ENCODE data around the gene CAPN5. TPM values are rescaled to one million over a fixed set of nuclear protein-coding genes. Genes with fewer than 3 reads are reported as not detected.

CAPN5 gene
- total RNA-seq, 1 experiment from 2014 or later: 0.26 TPM

- intact Hi-C loops (cut with micrococcal nuclease): no loop called here
- Mint-ChIP-seq H3K27ac (ENCODE audit: low read depth, unreplicated experiment) (no peak overlapping the region), H3K4me3 (ENCODE audit: unreplicated experiment) (no peak overlapping the region), H3K4me1 (ENCODE audit: insufficient read depth, unreplicated experiment) (no peaks in the 10 kb centered on the region), H3K36me3 (ENCODE audit: insufficient read depth, unreplicated experiment) (no peaks in the 10 kb centered on the region), H3K9me3 (ENCODE audit: unreplicated experiment) (no peaks in the 10 kb centered on the region), H3K27me3 (ENCODE audit: insufficient read depth, unreplicated experiment) (peaks cover 22% of the 10 kb centered on the region)
- ChIA-PET CTCF (interaction anchor here (0.7 to 0.9 kb wide), 3 partner anchors 16 to 233 kb away, joined by 3 read pairs; no protein-coding TSS in a partner anchor), POLR2A (no interaction called here)
- no TSS peak for BruUV-seq (replicated peaks)
- TF ChIP-seq, protein P1, sequence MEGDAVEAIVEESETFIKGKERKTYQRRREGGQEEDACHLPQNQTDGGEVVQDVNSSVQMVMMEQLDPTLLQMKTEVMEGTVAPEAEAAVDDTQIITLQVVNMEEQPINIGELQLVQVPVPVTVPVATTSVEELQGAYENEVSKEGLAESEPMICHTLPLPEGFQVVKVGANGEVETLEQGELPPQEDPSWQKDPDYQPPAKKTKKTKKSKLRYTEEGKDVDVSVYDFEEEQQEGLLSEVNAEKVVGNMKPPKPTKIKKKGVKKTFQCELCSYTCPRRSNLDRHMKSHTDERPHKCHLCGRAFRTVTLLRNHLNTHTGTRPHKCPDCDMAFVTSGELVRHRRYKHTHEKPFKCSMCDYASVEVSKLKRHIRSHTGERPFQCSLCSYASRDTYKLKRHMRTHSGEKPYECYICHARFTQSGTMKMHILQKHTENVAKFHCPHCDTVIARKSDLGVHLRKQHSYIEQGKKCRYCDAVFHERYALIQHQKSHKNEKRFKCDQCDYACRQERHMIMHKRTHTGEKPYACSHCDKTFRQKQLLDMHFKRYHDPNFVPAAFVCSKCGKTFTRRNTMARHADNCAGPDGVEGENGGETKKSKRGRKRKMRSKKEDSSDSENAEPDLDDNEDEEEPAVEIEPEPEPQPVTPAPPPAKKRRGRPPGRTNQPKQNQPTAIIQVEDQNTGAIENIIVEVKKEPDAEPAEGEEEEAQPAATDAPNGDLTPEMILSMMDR (IDR thresholded peaks at IDR 0.05; ENCODE audit: unreplicated experiment): no peak
- no peak for DNase-seq (ENCODE audit: unreplicated experiment)
Observed at GRCh38 chr11:77153276-77154185, 86.8 kb downstream of the CAPN5 start.

DNA sequence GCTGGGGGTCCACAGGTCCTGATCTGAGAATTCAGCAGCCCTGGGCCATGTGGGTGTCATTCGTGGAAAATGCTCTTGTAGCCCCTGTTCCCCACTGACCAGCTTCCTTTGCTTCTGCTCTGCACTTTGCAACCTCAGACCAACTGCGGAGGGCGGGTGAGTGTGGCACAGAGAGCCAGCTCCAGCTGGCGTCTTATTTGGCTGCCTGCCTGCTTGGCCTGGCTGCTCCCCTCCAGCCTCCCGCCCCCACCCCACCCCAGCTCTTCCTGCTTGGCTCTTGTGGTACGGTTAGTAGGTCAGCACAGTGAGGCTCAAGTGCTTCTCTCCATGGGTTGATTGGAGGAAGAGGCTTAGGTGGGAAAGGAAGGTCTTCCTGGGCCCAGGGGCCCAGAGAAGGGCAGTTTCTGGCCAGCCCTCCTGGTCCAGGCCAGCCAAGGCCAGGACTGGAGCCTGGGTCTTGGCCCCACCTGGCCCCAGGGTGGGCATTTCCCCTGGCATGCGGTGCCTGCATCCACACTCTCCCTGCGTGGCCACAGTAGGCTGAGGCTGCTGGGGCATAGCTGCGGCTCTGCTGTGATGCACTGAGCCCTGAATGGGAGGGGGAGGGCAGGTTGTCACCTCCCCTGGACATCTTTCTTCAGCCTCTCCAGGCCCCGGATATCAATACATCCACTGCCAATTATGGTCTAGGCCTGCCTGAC is 87.8 kb downstream of the CAPN5 start:
- no TSS peak for BruUV-seq (replicated peaks)
- Mint-ChIP-seq H3K27me3 (ENCODE audit: insufficient read depth, unreplicated experiment) (peaks cover 31% of the 10 kb centered on the region), H3K9me3 (ENCODE audit: unreplicated experiment) (no peaks in the 10 kb centered on the region), H3K36me3 (ENCODE audit: insufficient read depth, unreplicated experiment) (no peaks in the 10 kb centered on the region), H3K27ac (ENCODE audit: low read depth, unreplicated experiment) (no peak overlapping the region), H3K4me1 (ENCODE audit: insufficient read depth, unreplicated experiment) (no peaks in the 10 kb centered on the region), H3K4me3 (ENCODE audit: unreplicated experiment) (no peak overlapping the region)
- POLR2A ChIA-PET: no interaction called here
- CTCF ChIA-PET: interaction anchor here (0.9 kb wide), 1 partner anchor 234 kb away, joined by 3 read pairs; no protein-coding TSS in a partner anchor
- intact Hi-C loops (cut with micrococcal nuclease): no loop called here
- TF ChIP-seq, protein P1 (IDR thresholded peaks at IDR 0.05; ENCODE audit: unreplicated experiment): no peak
- DNase-seq (ENCODE audit: unreplicated experiment): no peak

DNA sequence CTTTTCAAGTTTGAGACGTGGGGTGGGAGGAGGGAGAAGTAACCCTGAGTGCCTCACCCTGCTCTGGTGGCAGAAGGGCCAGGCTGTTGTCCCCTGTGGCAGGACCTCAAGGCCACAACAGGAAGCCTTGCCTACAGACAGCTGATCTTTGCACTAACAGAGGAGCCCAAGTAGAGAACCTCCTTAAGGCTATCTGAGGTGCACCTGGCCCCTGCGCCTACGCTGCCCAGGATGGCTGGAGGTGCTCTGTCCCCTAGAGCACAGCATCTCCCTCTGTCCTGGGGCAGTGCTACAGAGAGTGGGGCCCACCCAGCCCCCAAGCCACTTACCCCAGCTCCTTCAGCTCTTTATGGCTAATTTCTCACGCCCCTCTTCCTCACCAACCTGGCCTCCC is 88.3 kb downstream of the CAPN5 start:
- CTCF ChIA-PET: no interaction called here
- intact Hi-C loops (cut with micrococcal nuclease): no loop called here
- H3K27me3 Mint-ChIP-seq (ENCODE audit: insufficient read depth, unreplicated experiment): peaks cover 31% of the 10 kb centered on the region

More for the DNA sequence above, 88.3 kb downstream of the CAPN5 start:
- H3K36me3 Mint-ChIP-seq (ENCODE audit: insufficient read depth, unreplicated experiment): no peaks in the 10 kb centered on the region
- POLR2A ChIA-PET: no interaction called here
- H3K4me3 Mint-ChIP-seq (ENCODE audit: unreplicated experiment): no peak overlapping the region
- no TSS peak for BruUV-seq (replicated peaks)
- no peaks in the 10 kb centered on the region for H3K4me1 Mint-ChIP-seq (ENCODE audit: insufficient read depth, unreplicated experiment)
- no peak overlapping the region for H3K27ac Mint-ChIP-seq (ENCODE audit: low read depth, unreplicated experiment)
- TF ChIP-seq, protein P1 (IDR thresholded peaks at IDR 0.05; ENCODE audit: unreplicated experiment): no peak
- DNase-seq (ENCODE audit: unreplicated experiment): no peak
- H3K9me3 Mint-ChIP-seq (ENCODE audit: unreplicated experiment): no peaks in the 10 kb centered on the region
